Measurements from ENCODE around the gene ARHGAP44. TPM values are rescaled to one million over a fixed set of nuclear protein-coding genes. Genes with fewer than 3 reads are reported as not detected.

The ARHGAP44 gene
- polyA plus RNA-seq, 3 donors from 2014 or later, result 0.13 TPM; not detected in 2

- Mint-ChIP-seq H3K36me3 (peaks cover 0 to 9% (median 0%) of the 10 kb centered on the region in 3 donors), H3K9me3 (no peaks in the 10 kb centered on the region), H3K27ac (peak overlapping the region in 1 of 6 donors; percentile 15), H3K4me1 (peaks cover 11% of the 10 kb centered on the region in 2 donors), H3K27me3 (ENCODE audit: low read depth in 3 of 3) (peaks cover 8 to 9% (median 9%) of the 10 kb centered on the region in 3 donors), H3K4me3 (no peak overlapping the region)
- no peak for DNase-seq
These were observed 196.4 kb downstream of the ARHGAP44 start for GRCh38 chr17:12985431-12986293.

- no peaks in the 10 kb centered on the region for H3K9me3 Mint-ChIP-seq
- no peak overlapping the region for H3K4me3 Mint-ChIP-seq
These were observed 197.8 kb downstream of the ARHGAP44 start for GRCh38 chr17:12987120-12987519.

DNA sequence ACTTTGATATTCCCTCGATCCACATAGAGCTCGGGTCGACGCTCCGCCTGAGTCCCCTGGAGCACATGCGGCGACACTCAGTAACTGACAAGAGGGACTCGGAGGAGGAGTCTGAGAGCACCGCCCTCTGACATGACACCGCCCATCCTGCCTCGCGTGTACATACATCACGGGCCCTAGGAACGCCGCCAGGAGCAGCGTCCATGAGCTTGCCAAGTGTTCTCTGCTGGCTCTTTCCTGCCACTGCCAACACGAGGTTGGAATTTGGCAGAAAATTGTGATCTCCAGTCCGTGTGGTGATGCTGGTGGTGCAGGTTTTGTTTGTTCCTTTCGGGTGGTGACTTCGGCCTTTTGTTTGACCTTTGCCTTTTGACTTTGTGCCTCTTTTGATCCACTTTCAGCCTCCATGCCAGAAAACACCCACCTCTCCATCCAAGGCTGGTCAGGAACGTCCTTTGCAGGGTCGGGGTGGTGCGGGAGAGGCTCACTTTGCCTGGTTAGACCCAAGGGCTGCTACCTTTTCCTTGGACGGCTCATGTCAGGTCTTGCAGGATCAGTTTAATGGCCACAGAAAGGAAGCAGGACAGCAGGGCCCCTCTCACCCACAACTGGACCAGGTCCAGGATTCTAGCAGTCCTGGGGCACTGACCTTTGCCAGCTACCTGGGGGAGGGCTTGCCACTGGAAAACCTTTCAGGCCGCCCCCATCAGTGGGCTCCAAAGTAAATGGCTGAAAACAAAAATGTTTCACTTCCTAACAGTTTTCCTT lies 200.9 kb downstream of the ARHGAP44 start:
- H3K4me1 Mint-ChIP-seq, result no peaks in the 10 kb centered on the region
- H3K27me3 Mint-ChIP-seq (ENCODE audit: low read depth in 3 of 3), result peaks cover 0 to 3% (median 0%) of the 10 kb centered on the region in 3 donors
- peaks cover 3 to 36% (median 17%) of the 10 kb centered on the region in 3 donors for H3K36me3 Mint-ChIP-seq

More at GRCh38 chr17:12987120-12987519, 197.8 kb downstream of the ARHGAP44 start:
- DNase-seq, result no peak
- peaks cover 6 to 7% (median 6%) of the 10 kb centered on the region in 3 donors for H3K27me3 Mint-ChIP-seq (ENCODE audit: low read depth in 3 of 3)
- H3K36me3 Mint-ChIP-seq, result peaks cover 0 to 23% (median 8%) of the 10 kb centered on the region in 3 donors
- H3K27ac Mint-ChIP-seq, result no peak overlapping the region
- H3K4me1 Mint-ChIP-seq, result peaks cover 7% of the 10 kb centered on the region in 2 donors

GRCh38 chr17:12990926-12991325 lies 201.6 kb downstream of the ARHGAP44 start:
- H3K36me3 Mint-ChIP-seq, result peaks cover 3 to 41% (median 17%) of the 10 kb centered on the region in 3 donors
- H3K27me3 Mint-ChIP-seq (ENCODE audit: low read depth in 3 of 3), result peaks cover 0 to 3% (median 0%) of the 10 kb centered on the region in 3 donors
- no peaks in the 10 kb centered on the region for H3K4me1 Mint-ChIP-seq
- DNase-seq, result no peak
- no peak overlapping the region for H3K4me3 Mint-ChIP-seq
- H3K9me3 Mint-ChIP-seq, result no peaks in the 10 kb centered on the region
- H3K27ac Mint-ChIP-seq, result no peak overlapping the region

More for the DNA sequence above, 200.9 kb downstream of the ARHGAP44 start:
- H3K27ac Mint-ChIP-seq, result peak overlapping the region in 2 of 6 donors; percentile 61 to 66
- H3K4me3 Mint-ChIP-seq, result no peak overlapping the region
- no peaks in the 10 kb centered on the region for H3K9me3 Mint-ChIP-seq
- no peak for DNase-seq

- no peak for DNase-seq
- H3K9me3 Mint-ChIP-seq, result no peaks in the 10 kb centered on the region
- H3K4me3 Mint-ChIP-seq, result no peak overlapping the region
- H3K4me1 Mint-ChIP-seq, result no peaks in the 10 kb centered on the region
- peaks cover 6 to 49% (median 21%) of the 10 kb centered on the region in 3 donors for H3K36me3 Mint-ChIP-seq
- no peak overlapping the region for H3K27ac Mint-ChIP-seq
- H3K27me3 Mint-ChIP-seq (ENCODE audit: low read depth in 3 of 3), result peaks cover 0 to 2% (median 2%) of the 10 kb centered on the region in 3 donors
These were observed 203.4 kb downstream of the ARHGAP44 start for GRCh38 chr17:12992676-12993075.

GRCh38 chr17:12993631-12994030 lies 204.3 kb downstream of the ARHGAP44 start:
- no peaks in the 10 kb centered on the region for H3K9me3 Mint-ChIP-seq
- no peaks in the 10 kb centered on the region for H3K4me1 Mint-ChIP-seq
- DNase-seq, result no peak
- peaks cover 11 to 56% (median 23%) of the 10 kb centered on the region in 3 donors for H3K36me3 Mint-ChIP-seq
- no peak overlapping the region for H3K27ac Mint-ChIP-seq
- peaks cover 0 to 2% (median 2%) of the 10 kb centered on the region in 3 donors for H3K27me3 Mint-ChIP-seq (ENCODE audit: low read depth in 3 of 3)
- no peak overlapping the region for H3K4me3 Mint-ChIP-seq

DNA sequence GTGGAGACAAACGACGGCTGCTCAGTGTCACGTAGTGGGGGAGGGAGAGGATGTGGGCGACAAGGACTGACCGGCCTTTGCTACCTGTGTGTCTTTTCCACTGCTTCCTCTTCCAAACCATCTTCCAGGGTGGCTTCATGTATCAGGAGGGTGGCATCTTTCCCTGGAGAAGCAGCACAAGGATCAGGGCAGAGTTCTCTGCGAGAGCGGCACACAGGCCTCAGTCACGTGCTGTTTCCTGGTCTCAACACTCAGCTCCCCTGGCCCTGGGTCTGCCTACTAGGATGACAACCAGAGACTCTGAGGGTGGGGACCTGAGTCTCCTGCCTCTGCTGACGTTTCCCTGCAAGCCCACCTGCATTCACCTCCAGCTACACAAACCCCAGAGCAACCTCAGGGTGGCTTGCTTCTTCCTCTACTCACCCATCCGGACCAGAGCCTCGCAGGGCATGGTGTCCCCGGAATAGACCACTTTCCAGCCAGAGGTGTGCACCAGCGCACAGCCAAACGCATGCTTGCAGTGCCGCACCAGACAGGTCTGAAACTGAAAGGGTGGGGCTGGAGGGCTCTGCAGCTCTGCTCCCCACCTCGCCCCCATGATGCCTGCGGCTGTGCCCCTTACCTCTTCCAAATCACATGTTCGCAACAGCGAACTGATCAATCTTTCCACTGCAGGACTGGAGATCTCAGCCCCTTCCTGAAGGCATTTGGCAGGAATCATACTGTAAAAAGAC lies 205.2 kb downstream of the ARHGAP44 start:
- Mint-ChIP-seq H3K9me3 (no peaks in the 10 kb centered on the region), H3K27me3 (ENCODE audit: low read depth in 3 of 3) (peaks cover 0 to 2% (median 2%) of the 10 kb centered on the region in 3 donors), H3K36me3 (peaks cover 11 to 57% (median 23%) of the 10 kb centered on the region in 3 donors), H3K4me3 (no peak overlapping the region), H3K27ac (no peak overlapping the region), H3K4me1 (no peaks in the 10 kb centered on the region)
- no peak for DNase-seq

GRCh38 chr17:12995106-12995895 lies 206.0 kb downstream of the ARHGAP44 start:
- DNase-seq, result no peak
- peaks cover 11 to 50% (median 23%) of the 10 kb centered on the region in 3 donors for H3K36me3 Mint-ChIP-seq
- peaks cover 0 to 2% (median under 1%) of the 10 kb centered on the region in 3 donors for H3K27me3 Mint-ChIP-seq (ENCODE audit: low read depth in 3 of 3)
- H3K4me1 Mint-ChIP-seq, result no peaks in the 10 kb centered on the region
- H3K27ac Mint-ChIP-seq, result no peak overlapping the region
- H3K9me3 Mint-ChIP-seq, result no peaks in the 10 kb centered on the region
- no peak overlapping the region for H3K4me3 Mint-ChIP-seq

DNA sequence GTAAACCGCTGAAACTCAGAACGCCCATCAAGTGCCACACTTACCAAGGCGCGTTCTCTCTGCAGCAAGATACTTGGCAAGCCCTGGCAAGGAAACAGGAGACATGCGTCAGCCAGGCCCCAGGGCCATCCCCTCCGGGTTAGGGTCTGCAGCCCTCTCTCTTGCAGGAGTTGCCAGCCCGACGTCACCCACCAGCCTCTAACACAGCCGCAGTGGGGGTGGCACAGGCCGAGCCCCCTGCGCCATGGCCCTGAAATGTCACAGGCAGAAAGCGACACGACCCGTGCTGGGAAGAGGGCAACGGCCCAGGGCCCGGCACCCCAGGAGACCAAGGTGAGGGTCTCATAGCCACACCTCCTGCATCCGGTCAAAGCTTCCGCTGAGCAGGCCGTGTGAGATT lies 206.6 kb downstream of the ARHGAP44 start:
- H3K4me3 Mint-ChIP-seq, result no peak overlapping the region
- no peak for DNase-seq
- peaks cover 0 to 2% (median 0%) of the 10 kb centered on the region in 3 donors for H3K27me3 Mint-ChIP-seq (ENCODE audit: low read depth in 3 of 3)
- no peak overlapping the region for H3K27ac Mint-ChIP-seq
- H3K4me1 Mint-ChIP-seq, result no peaks in the 10 kb centered on the region
- no peaks in the 10 kb centered on the region for H3K9me3 Mint-ChIP-seq
- H3K36me3 Mint-ChIP-seq, result peaks cover 11 to 48% (median 23%) of the 10 kb centered on the region in 3 donors

- peaks cover 0 to 2% (median 0%) of the 10 kb centered on the region in 3 donors for H3K27me3 Mint-ChIP-seq (ENCODE audit: low read depth in 3 of 3)
- DNase-seq, result no peak
- no peaks in the 10 kb centered on the region for H3K4me1 Mint-ChIP-seq
- H3K36me3 Mint-ChIP-seq, result peaks cover 11 to 46% (median 23%) of the 10 kb centered on the region in 3 donors
- H3K27ac Mint-ChIP-seq, result no peak overlapping the region
- H3K4me3 Mint-ChIP-seq, result no peak overlapping the region
- H3K9me3 Mint-ChIP-seq, result no peaks in the 10 kb centered on the region
These were observed 207.1 kb downstream of the ARHGAP44 start for GRCh38 chr17:12996357-12996756.

DNA sequence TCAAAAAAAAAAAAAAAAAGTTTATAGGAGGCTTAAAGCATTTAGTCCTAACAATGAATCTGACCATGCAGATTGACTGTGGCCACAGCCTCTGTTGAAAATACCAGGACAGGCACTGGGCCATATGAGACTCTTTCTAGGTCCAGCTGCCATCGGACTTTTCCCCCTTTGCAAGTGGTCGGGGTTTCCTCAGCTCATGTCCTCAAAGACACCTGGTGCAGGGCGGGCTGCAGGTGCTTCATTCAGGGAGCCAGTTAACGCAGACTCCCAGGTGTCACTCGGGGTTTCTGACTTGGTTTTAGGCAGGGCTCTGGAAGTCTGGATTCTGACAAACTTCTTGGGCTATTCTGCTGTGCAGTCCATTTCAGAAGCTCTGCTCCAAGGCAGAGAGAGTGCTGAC lies 207.6 kb downstream of the ARHGAP44 start:
- Mint-ChIP-seq H3K4me3 (no peak overlapping the region), H3K27ac (no peak overlapping the region), H3K4me1 (no peaks in the 10 kb centered on the region), H3K9me3 (no peaks in the 10 kb centered on the region), H3K36me3 (peaks cover 11 to 40% (median 17%) of the 10 kb centered on the region in 3 donors), H3K27me3 (ENCODE audit: low read depth in 3 of 3) (peaks cover 0 to 2% (median 0%) of the 10 kb centered on the region in 3 donors)
- DNase-seq, result no peak

GRCh38 chr17:12998461-12998860 lies 209.2 kb downstream of the ARHGAP44 start:
- Mint-ChIP-seq H3K4me3 (no peak overlapping the region), H3K27ac (peak overlapping the region in 1 of 6 donors; percentile 71), H3K36me3 (peaks cover 11 to 38% (median 12%) of the 10 kb centered on the region in 3 donors), H3K27me3 (ENCODE audit: low read depth in 3 of 3) (peaks cover 0 to 2% (median 0%) of the 10 kb centered on the region in 3 donors), H3K9me3 (no peaks in the 10 kb centered on the region), H3K4me1 (no peaks in the 10 kb centered on the region)
- no peak for DNase-seq

All from immature natural killer cell (primary cell).